Measurements from ENCODE around the gene CRYZL1. TPM values are rescaled to one million over a fixed set of nuclear protein-coding genes. Genes with fewer than 3 reads are reported as not detected.
"Not testable (repeated sequence)": the region's sequence is repeated elsewhere in the genome, so short reads cannot be mapped to it uniquely, and the experiment has no call there.

CRYZL1 gene
- polyA plus RNA-seq, 1 experiment, result 58.4 TPM

DNA sequence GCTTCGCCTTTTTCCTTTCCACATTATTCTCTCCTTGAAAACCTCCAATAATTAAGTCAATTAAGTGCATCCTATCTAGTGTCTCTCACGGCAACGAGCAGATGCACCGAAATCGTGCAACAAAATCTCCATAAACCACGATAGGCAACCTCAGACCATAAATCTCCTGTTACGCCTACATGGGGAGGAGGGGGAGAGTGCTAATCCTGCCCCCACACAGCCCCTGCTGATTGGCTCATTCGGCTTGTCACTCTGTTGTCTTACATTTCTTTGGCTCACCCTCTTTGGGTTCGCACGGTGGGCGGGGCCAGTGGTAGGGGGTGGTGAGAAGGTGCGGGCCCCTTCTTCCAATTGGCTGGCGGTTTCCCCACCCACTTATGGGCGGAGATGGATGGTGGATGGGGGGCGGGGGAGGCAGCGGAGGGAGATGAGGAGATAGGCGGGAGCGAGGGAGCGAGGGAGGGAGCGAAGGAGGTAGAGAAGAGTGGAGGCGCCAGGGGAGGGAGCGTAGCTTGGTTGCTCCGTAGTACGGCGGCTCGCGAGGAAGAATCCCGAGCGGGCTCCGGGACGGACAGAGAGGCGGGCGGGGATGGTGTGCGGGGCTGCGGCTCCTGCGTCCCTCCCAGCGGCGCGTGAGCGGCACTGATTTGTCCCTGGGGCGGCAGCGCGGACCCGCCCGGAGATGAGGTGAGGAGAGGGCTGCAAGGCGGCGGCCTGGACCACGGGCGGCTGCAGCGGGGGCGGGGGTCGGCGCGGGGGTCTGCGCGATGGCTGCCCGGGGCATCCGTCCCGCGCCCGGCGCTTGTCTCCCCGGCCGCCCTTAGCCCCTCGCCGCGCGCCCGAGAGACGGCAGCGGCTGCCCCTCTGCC is 720 bp upstream of the CRYZL1 start, which contains the start of gene ITSN1:
TSS of gene ITSN1 (plus strand) at position 475 of the 869 bp plus-strand sequence. CDS start 76,328 bp downstream, outside the sequence.
- ChIA-PET CTCF (no interaction called here), POLR2A (interaction anchor here (0.5 to 0.7 kb wide), 4 partner anchors 43 to 270 kb away, joined by 3 to 15 read pairs (median 4); no protein-coding TSS in a partner anchor)
- H3K27ac ChIP-seq (ENCODE audit: low read depth, low read length), result peak within 1 kb of the TSS; percentile 75
- peak within 1 kb of the TSS; percentile 93 for H3K4me3 ChIP-seq (ENCODE audit: low read depth, low read length)
- TF ChIP-seq, protein P1, sequence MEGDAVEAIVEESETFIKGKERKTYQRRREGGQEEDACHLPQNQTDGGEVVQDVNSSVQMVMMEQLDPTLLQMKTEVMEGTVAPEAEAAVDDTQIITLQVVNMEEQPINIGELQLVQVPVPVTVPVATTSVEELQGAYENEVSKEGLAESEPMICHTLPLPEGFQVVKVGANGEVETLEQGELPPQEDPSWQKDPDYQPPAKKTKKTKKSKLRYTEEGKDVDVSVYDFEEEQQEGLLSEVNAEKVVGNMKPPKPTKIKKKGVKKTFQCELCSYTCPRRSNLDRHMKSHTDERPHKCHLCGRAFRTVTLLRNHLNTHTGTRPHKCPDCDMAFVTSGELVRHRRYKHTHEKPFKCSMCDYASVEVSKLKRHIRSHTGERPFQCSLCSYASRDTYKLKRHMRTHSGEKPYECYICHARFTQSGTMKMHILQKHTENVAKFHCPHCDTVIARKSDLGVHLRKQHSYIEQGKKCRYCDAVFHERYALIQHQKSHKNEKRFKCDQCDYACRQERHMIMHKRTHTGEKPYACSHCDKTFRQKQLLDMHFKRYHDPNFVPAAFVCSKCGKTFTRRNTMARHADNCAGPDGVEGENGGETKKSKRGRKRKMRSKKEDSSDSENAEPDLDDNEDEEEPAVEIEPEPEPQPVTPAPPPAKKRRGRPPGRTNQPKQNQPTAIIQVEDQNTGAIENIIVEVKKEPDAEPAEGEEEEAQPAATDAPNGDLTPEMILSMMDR (IDR thresholded peaks at IDR 0.05; ENCODE audit: low read depth, low read length), result no peak
- no peaks in the 10 kb centered on the region for H3K9me3 ChIP-seq (ENCODE audit: control insufficient read depth, insufficient read depth, low read length)
- peak; percentile 99 for DNase-seq (ENCODE audit: low read depth, low spot score)
- H3K27me3 ChIP-seq (ENCODE audit: control insufficient read depth, insufficient read depth, low read length), result no peaks in the 10 kb centered on the region

DNA sequence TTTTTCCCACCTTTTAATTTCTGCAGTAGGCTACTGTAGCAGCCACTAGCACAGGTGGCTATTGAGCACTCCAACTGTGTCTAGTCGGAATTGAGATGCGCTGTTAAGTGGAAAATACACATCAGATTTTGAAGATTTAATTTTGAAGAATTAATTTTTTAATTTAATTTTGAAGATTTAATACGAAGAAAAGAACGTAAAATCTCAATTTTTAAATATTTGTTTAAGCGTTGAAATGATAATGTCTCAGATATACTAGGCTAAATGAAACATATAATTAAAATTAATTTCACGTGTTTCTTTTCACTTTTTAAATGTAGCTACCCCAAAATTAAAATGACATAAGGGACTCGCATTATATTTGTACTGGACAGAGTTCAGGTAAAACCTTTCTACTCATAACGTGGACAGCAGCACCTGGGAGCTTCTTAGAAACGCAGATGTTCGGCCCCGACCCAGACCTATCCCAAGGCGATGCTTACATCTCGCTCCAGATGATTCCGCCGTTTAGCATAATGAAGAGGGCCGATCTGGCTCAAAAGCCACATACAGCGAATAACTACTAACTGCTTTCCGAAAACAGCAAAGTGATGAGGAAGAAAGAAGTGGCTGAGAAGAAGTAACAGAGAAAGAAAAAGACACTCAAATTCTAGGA is 717 bp downstream of the CRYZL1 start:
- TF ChIP-seq, protein P1 (IDR thresholded peaks at IDR 0.05; ENCODE audit: low read depth, low read length), result no peak
- Histone ChIP-seq H3K27ac (ENCODE audit: low read depth, low read length) (peak overlapping the region; percentile 47), H3K9me3 (ENCODE audit: control insufficient read depth, insufficient read depth, low read length) (no peaks in the 10 kb centered on the region; the same call in 1 of the 2 replicates), H3K27me3 (ENCODE audit: control insufficient read depth, insufficient read depth, low read length) (no peaks in the 10 kb centered on the region), H3K4me3 (ENCODE audit: low read depth, low read length) (peak overlapping the region; percentile 93)
- ChIA-PET POLR2A (no interaction called here), CTCF (no interaction called here)
- no peak for DNase-seq (ENCODE audit: low read depth, low spot score)

DNA sequence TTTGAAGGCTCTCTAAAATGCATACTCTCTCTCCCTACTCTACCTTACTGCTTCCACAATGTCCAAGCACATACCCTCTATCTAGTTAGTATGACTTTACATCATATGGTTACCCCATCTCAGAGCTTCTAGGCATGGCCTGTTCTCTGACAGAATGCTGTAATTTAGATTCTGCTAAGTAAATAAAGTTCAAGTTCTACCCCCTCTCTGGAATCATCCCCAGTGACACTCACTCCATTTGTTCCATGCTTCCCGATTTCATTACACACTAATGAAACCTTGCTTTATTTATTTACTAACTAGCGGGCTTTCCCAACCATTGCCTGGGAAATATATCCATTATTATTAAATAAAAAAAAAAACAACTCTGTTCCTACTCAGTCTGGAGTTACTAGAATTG is 7.3 kb downstream of the CRYZL1 start:
- Histone ChIP-seq H3K9me3 (ENCODE audit: control insufficient read depth, insufficient read depth, low read length) (no peaks in the 10 kb centered on the region; the same call in 1 of the 2 replicates), H3K27me3 (ENCODE audit: control insufficient read depth, insufficient read depth, low read length) (no peaks in the 10 kb centered on the region), H3K27ac (ENCODE audit: low read depth, low read length) (no peak overlapping the region), H3K4me3 (ENCODE audit: low read depth, low read length) (no peak overlapping the region)
- DNase-seq (ENCODE audit: low read depth, low spot score), result no peak
- ChIA-PET CTCF (interaction anchor here (1.3 to 1.4 kb wide), 2 partner anchors 29 to 268 kb away, joined by 3 read pairs; no protein-coding TSS in a partner anchor), POLR2A (no interaction called here)
- TF ChIP-seq, protein P1 (IDR thresholded peaks at IDR 0.05; ENCODE audit: low read depth, low read length), result no peak

DNA sequence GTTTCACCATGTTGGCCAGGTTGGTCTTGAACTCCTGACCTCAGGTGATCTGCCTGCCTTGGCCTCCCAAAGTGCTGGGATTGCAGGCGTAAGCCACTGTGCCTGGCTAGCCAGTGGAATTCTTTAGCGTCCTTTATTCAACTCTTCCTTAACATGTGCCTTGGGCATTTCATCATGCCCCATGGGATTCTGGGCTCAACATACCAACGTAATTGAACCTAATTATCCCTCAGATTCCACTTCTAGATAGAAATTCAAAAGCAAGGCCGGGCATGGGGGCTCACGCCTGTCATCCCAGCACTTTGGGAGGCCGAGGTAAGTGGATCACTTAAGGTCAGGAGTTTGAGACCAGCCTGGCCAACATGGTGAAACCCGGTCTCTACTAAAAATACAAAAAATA is 15.4 kb downstream of the CRYZL1 start:
- DNase-seq (ENCODE audit: low read depth, low spot score); H3K27ac ChIP-seq (ENCODE audit: low read depth, low read length); H3K9me3 ChIP-seq (ENCODE audit: control insufficient read depth, insufficient read depth, low read length); H3K4me3 ChIP-seq (ENCODE audit: low read depth, low read length); POLR2A ChIA-PET; H3K27me3 ChIP-seq (ENCODE audit: control insufficient read depth, insufficient read depth, low read length): not testable (repeated sequence)
- CTCF ChIA-PET, result interaction anchor here (0.6 to 1.2 kb wide), 2 partner anchors 20 to 46 kb away, joined by 5 to 7 read pairs; no protein-coding TSS in a partner anchor

DNA sequence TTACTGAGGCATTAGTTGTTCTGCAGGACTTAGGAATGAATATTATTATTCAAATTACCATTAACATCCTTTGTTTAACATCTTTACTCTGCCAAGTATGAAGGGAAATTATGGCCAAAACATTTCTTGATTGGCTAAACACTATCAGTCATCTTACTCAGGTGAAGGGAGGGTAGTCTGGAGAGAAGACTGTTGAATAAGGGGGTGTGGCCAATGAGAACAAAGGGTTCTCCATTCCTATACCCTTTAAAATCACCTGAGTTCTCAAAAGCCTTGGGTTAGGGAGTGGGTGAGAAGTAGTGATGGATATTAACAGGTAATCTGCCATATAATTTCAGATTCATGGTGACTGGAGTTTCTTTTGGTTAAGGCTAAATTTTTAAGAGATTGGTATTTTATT is 19.3 kb downstream of the CRYZL1 start:
- no peaks in the 10 kb centered on the region for H3K27me3 ChIP-seq (ENCODE audit: control insufficient read depth, insufficient read depth, low read length)
- ChIA-PET CTCF (interaction anchor here (4.5 kb wide), 1 partner anchor 16 kb away, joined by 51 read pairs; no protein-coding TSS in a partner anchor), POLR2A (no interaction called here)
- no peak overlapping the region for H3K4me3 ChIP-seq (ENCODE audit: low read depth, low read length)
- H3K9me3 ChIP-seq (ENCODE audit: control insufficient read depth, insufficient read depth, low read length), result no peaks in the 10 kb centered on the region
- TF ChIP-seq, protein P1 (IDR thresholded peaks at IDR 0.05; ENCODE audit: low read depth, low read length), result no peak
- no peak overlapping the region for H3K27ac ChIP-seq (ENCODE audit: low read depth, low read length)
- DNase-seq (ENCODE audit: low read depth, low spot score), result no peak

Measured in AG04450 (cell line).